Measurements from ENCODE around the gene FRMD4A. TPM values are rescaled to one million over a fixed set of nuclear protein-coding genes. Genes with fewer than 3 reads are reported as not detected.
"Not testable (repeated sequence)": the region's sequence is repeated elsewhere in the genome, so short reads cannot be mapped to it uniquely, and the experiment has no call there.

Gene FRMD4A
- total and polyA plus RNA-seq, 12 donors = 9.1 to 29.6 (median 14.6) TPM

DNA sequence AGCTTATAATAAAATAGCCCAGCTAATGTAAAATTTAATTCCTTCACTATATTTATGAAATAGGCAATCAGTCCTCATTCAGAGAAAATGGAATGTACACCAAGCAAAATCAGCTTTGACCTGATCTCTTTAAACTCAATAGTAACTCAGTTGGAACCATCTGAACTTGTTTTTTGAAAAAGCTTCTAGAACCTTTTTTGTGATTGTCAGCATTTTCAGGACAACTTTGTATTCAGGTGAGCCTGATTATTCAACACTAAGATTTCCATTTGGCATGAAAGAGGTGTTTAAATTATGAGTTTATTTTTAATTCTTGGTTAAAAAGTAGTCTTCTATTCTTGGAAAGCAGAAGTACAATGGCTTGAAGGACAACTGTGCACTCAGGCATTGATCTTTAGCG is 89.5 kb downstream of the FRMD4A start:
- Histone ChIP-seq H3K4me3 (no peak overlapping the region), H3K9me3 (replicated peaks in 1 of 3) (no peaks in the 10 kb centered on the region), H3K27me3 (no peaks in the 10 kb centered on the region), H3K27ac (no peak overlapping the region), H3K36me3 (replicated peaks in 1 of 2) (no peaks in the 10 kb centered on the region), H3K4me1 (replicated peaks in 1 of 2) (no peaks in the 10 kb centered on the region)
- TF ChIP-seq, protein P1, sequence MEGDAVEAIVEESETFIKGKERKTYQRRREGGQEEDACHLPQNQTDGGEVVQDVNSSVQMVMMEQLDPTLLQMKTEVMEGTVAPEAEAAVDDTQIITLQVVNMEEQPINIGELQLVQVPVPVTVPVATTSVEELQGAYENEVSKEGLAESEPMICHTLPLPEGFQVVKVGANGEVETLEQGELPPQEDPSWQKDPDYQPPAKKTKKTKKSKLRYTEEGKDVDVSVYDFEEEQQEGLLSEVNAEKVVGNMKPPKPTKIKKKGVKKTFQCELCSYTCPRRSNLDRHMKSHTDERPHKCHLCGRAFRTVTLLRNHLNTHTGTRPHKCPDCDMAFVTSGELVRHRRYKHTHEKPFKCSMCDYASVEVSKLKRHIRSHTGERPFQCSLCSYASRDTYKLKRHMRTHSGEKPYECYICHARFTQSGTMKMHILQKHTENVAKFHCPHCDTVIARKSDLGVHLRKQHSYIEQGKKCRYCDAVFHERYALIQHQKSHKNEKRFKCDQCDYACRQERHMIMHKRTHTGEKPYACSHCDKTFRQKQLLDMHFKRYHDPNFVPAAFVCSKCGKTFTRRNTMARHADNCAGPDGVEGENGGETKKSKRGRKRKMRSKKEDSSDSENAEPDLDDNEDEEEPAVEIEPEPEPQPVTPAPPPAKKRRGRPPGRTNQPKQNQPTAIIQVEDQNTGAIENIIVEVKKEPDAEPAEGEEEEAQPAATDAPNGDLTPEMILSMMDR (IDR thresholded peaks at IDR 0.05) = no peak
- TF ChIP-seq POLR2A (IDR thresholded peaks at IDR 0.05) = no peak
- no peak for DNase-seq
- intact Hi-C loops (cut with DNase I) = no loop called here
- 71 to 74% (median 72%) methylated on average over 1 of the region's 1 CpG for WGBS, 4 donors

DNA sequence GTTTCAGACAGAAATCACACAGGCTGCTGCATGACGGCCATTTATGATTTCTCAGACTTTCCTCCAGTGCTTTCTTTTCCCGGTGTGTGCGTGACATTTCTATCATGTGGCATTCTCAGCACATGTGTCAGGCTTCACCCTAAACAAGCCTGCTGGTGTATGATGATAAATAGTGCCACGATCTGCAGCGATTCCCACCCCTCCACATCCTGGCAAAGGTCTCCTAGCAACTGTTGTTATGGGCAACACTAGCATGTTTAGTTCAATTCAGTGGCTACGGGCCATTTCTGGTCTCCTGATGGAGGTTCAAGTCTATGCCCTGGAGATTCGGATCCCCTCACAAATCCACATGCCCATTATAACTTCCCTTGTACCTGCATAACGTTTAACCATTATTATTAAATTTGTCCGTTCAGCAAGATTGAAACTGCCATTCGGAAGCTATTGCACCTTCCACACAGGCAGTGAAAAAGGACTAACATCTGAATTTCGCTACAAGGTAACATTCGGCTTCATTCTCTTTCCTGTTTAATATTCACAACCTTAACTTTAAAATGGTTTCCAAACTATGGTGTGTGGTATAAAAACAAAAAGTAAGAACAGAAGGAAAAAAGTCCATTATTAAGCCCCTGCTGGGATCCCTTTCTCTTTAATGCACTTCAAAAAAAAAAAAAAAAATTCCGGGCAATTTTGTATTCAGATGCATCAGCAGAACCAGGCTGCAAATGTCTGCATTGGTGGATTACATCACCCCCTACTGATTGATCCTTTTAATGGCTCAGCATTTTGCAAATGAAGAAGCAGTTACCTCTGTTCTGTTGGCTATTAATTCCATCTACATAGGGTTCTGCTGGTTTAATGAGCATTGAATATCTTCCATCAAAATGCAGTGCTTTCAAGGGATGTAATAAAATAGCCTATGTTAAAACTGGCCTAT is 90.2 kb downstream of the FRMD4A start:
- H3K36me3 ChIP-seq (replicated peaks in 1 of 2) = no peaks in the 10 kb centered on the region
- no peak overlapping the region for H3K27ac ChIP-seq
- WGBS, 4 donors = 42 to 49% (median 43%) methylated on average over 13 of the region's 13 CpGs
- no peak for DNase-seq
- intact Hi-C loops (cut with DNase I) = no loop called here
- no peaks in the 10 kb centered on the region for H3K9me3 ChIP-seq (replicated peaks in 1 of 3)
- no peak overlapping the region for H3K4me3 ChIP-seq
- H3K4me1 ChIP-seq (replicated peaks in 1 of 2) = no peaks in the 10 kb centered on the region
- TF ChIP-seq, protein P1 (IDR thresholded peaks at IDR 0.05) = no peak
- TF ChIP-seq POLR2A (IDR thresholded peaks at IDR 0.05) = no peak
- no peaks in the 10 kb centered on the region for H3K27me3 ChIP-seq

DNA sequence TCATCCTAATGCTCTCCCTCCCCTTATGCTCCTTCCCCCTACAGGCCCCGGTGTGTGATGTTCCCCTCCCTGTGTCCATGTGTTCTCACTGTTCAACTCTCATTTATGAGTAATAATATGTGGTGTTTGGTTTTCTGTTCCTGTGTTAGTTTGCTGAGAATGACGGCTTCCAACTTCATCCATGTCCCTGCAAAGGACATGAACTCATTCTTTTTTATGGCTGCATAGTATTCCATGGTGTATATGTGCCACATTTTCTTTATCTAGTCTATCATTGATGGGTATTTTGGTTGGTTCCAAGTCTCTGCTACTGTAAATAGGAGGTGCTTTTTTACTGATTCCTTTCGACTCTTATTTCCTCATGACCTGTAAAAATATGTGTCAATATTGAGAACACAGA is 92.1 kb downstream of the FRMD4A start:
- H3K27ac ChIP-seq; H3K4me3 ChIP-seq; intact Hi-C loops (cut with DNase I); H3K36me3 ChIP-seq (replicated peaks in 1 of 2); DNase-seq; H3K27me3 ChIP-seq; H3K9me3 ChIP-seq (replicated peaks in 1 of 3); H3K4me1 ChIP-seq (replicated peaks in 1 of 2): not testable (repeated sequence)
- WGBS, 4 donors = 85 to 94% (median 88%) methylated on average over 3 of the region's 3 CpGs

DNA sequence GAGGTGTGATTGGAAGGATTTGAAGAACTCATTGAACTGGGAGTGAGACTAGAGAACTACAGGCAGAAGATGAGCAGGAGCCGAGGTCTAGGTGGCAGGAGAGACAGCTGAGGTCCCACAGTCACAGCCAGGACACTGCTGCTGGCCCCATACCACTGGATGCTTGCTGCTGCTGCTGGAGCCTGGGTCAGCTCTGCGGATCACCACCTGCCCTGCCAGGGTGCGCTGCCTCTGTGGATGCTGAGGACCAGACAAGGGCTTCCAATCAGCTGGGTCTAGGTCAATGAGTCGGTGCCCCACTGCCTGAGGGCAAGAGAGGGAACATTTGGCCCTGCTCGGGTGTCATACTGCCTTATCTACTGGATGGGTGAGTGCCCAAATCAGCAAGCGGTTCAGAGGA is 94.4 kb downstream of the FRMD4A start:
- intact Hi-C loops (cut with DNase I) = no loop called here
- H3K4me3 ChIP-seq = no peak overlapping the region

More for the DNA sequence above, 94.4 kb downstream of the FRMD4A start:
- WGBS, 4 donors = 74 to 82% (median 78%) methylated on average over 3 to 6 of the region's 6 CpGs
- Histone ChIP-seq H3K4me1 (replicated peaks in 1 of 2) (no peaks in the 10 kb centered on the region), H3K27ac (no peak overlapping the region), H3K27me3 (no peaks in the 10 kb centered on the region), H3K9me3 (replicated peaks in 1 of 3) (no peaks in the 10 kb centered on the region), H3K36me3 (replicated peaks in 1 of 2) (no peaks in the 10 kb centered on the region)
- TF ChIP-seq POLR2A (IDR thresholded peaks at IDR 0.05) = no peak
- TF ChIP-seq, protein P1 (IDR thresholded peaks at IDR 0.05) = no peak
- DNase-seq = no peak
